WTC11 (cell line): ENCODE measurements around the gene SOD1. TPM values are rescaled to one million over a fixed set of nuclear protein-coding genes. Genes with fewer than 3 reads are reported as not detected.

Experiments used
- ATAC-seq: fragments of 200-7000 bp; cut with Tn5 transposase; 2 replicates; pipeline ENCODE4 v1.10.0; 2021; ENCODE audit warnings: mild to moderate bottlenecking, moderate library complexity
- CTCF ChIA-PET: fragments of 300-600 bp; sonication (Branson Sonifier 250); formaldehyde crosslinking; loops from one replicate; lab custom pipeline; 2021; ENCODE audit warnings: antibody characterized with exemption; lab: Charles Lee
- POLR2A ChIA-PET: fragments of 350-600 bp; sonication (Branson Sonifier 250); formaldehyde crosslinking; loops from one replicate; lab custom pipeline; 2021; ENCODE audit warnings: antibody characterized with exemption; lab: Charles Lee
- DNase-seq: peaks from one replicate; pipeline ENCODE4 v3.0.0; 2021; ENCODE audit warnings: low spot score
- H3K27ac Mint-ChIP-seq: 2 replicates; pipeline ENCODE4 v1.8.0; 2021; ENCODE audit warnings: mixed read lengths
- H3K27me3 Mint-ChIP-seq: 2 replicates; pipeline ENCODE4 v1.8.0; 2021; ENCODE audit warnings: low read depth, mild to moderate bottlenecking, moderate library complexity, mixed read lengths
- H3K36me3 Mint-ChIP-seq: 2 replicates; pipeline ENCODE4 v1.8.0; 2021; ENCODE audit warnings: mixed read lengths
- H3K4me1 Mint-ChIP-seq: 2 replicates; pipeline ENCODE4 v1.8.0; 2022; ENCODE audit warnings: mixed read lengths
- H3K4me3 Mint-ChIP-seq: 2 replicates; pipeline ENCODE4 v1.8.0; 2021; ENCODE audit warnings: mild to moderate bottlenecking, moderate library complexity, mixed read lengths
- H3K9me3 Mint-ChIP-seq: 2 replicates; pipeline ENCODE4 v1.8.0; 2021; ENCODE audit warnings: mixed read lengths
- ARID4B ChIP-seq: sonication (generic); formaldehyde crosslinking; IDR thresholded peaks from 2 replicates; pipeline ENCODE4 v1.8.0; 2023; ENCODE audit warnings: missing genetic modification reagents, mild to moderate bottlenecking, borderline replicate concordance
- CBFB ChIP-seq: sonication (generic); formaldehyde crosslinking; IDR thresholded peaks from 2 replicates; pipeline ENCODE4 v1.8.1; 2022; ENCODE audit warnings: mild to moderate bottlenecking, low read depth, missing genetic modification reagents
- CREM ChIP-seq: sonication (generic); formaldehyde crosslinking; IDR thresholded peaks from 2 replicates; pipeline ENCODE4 v1.8.1; 2022; ENCODE audit warnings: mild to moderate bottlenecking, missing genetic modification reagents, moderate library complexity
- EMX1 ChIP-seq: fragments of 250-450 bp; sonication (Bioruptor Pico); IDR thresholded peaks from 2 replicates; pipeline ENCODE4 v1.8.0; 2021; ENCODE audit warnings: mild to moderate bottlenecking
- ESRRA ChIP-seq: sonication (generic); formaldehyde crosslinking; IDR thresholded peaks from 2 replicates; pipeline ENCODE4 v1.8.1; 2022; ENCODE audit warnings: mild to moderate bottlenecking, missing genetic modification reagents, borderline replicate concordance
- FOXP1 ChIP-seq: sonication (generic); formaldehyde crosslinking; IDR thresholded peaks from 2 replicates; pipeline ENCODE4 v1.8.0; 2022; ENCODE audit warnings: missing genetic modification reagents, mild to moderate bottlenecking, moderate library complexity, borderline replicate concordance
- FOXP4 ChIP-seq: sonication (generic); formaldehyde crosslinking; IDR thresholded peaks from 2 replicates; pipeline ENCODE4 v1.8.0; 2022; ENCODE audit warnings: mild to moderate bottlenecking, missing genetic modification reagents
- HMGXB4 ChIP-seq: sonication (generic); formaldehyde crosslinking; IDR thresholded peaks from 2 replicates; pipeline ENCODE4 v1.8.1; 2023; ENCODE audit warnings: mild to moderate bottlenecking, moderate library complexity, missing genetic modification reagents
- MLX ChIP-seq: sonication (generic); formaldehyde crosslinking; IDR thresholded peaks from 2 replicates; pipeline ENCODE4 v1.8.1; 2023; ENCODE audit warnings: mild to moderate bottlenecking, missing genetic modification reagents, moderate library complexity
- NR1H2 ChIP-seq: sonication (generic); formaldehyde crosslinking; IDR thresholded peaks from 2 replicates; pipeline ENCODE4 v1.9.0; 2021; ENCODE audit warnings: mild to moderate bottlenecking, moderate library complexity, missing genetic modification reagents
- NR2C2 ChIP-seq: sonication (generic); formaldehyde crosslinking; IDR thresholded peaks from 2 replicates; pipeline ENCODE4 v1.8.0; 2022; ENCODE audit warnings: mild to moderate bottlenecking, missing genetic modification reagents
- PRRX2 ChIP-seq: fragments of 250-450 bp; sonication (Bioruptor Pico); IDR thresholded peaks from 2 replicates; pipeline ENCODE4 v1.8.0; 2021; ENCODE audit warnings: mild to moderate bottlenecking
- RELA ChIP-seq: sonication (generic); formaldehyde crosslinking; IDR thresholded peaks from 2 replicates; pipeline ENCODE4 v1.8.1; 2022; ENCODE audit warnings: missing genetic modification reagents, mild to moderate bottlenecking, borderline replicate concordance
- TP53 ChIP-seq: sonication (generic); formaldehyde crosslinking; IDR thresholded peaks from 2 replicates; pipeline ENCODE4 v1.8.1; 2023; ENCODE audit warnings: mild to moderate bottlenecking, missing genetic modification reagents
- USF2 ChIP-seq: sonication (generic); formaldehyde crosslinking; IDR thresholded peaks from 2 replicates; pipeline ENCODE4 v1.8.1; 2023; ENCODE audit warnings: mild to moderate bottlenecking, missing genetic modification reagents, moderate library complexity
- total RNA-seq: library from RNA; stranded (reverse); gene quantifications from 3 replicates; pipeline ENCODE4 v1.2.3, GENCODE V29; 2021

The SOD1 gene
- total RNA-seq, 1 experiment from 2014 or later: 181 TPM

GRCh38 chr21:31713973-31714740 lies 54.7 kb downstream of the SOD1 start:
- no peak for DNase-seq
- peak overlapping the region; percentile 42; the same call in 1 of the 2 replicates for H3K27ac Mint-ChIP-seq
- H3K4me3 Mint-ChIP-seq: no peak overlapping the region
- no peak for TF ChIP-seq FOXP4 (CRISPR knock-in tag)
- TF ChIP-seq RELA (CRISPR knock-in tag): no peak
- TF ChIP-seq USF2: no peak
- no peak for TF ChIP-seq NR1H2
- TF ChIP-seq NR2C2 (CRISPR knock-in tag): no peak
- TF ChIP-seq FOXP1 (CRISPR knock-in tag): no peak
- TF ChIP-seq TP53 (CRISPR knock-in tag): no peak
- TF ChIP-seq CREM: no peak
- TF ChIP-seq MLX (CRISPR knock-in tag): no peak
- TF ChIP-seq HMGXB4 (CRISPR knock-in tag): no peak
- TF ChIP-seq PRRX2: no peak
- no peak for TF ChIP-seq ARID4B (CRISPR knock-in tag)
- TF ChIP-seq CBFB (CRISPR knock-in tag): no peak
- TF ChIP-seq ESRRA (CRISPR knock-in tag): no peak
- no peak for TF ChIP-seq EMX1
- TF ChIP-seq, all 79 proteins: peak for 0
- Mint-ChIP-seq H3K27me3 (no peaks in the 10 kb centered on the region), H3K36me3 (no peaks in the 10 kb centered on the region), H3K4me1 (peaks cover 81% of the 10 kb centered on the region), H3K9me3 (no peaks in the 10 kb centered on the region)
- CTCF ChIA-PET: no interaction called here
- POLR2A ChIA-PET: no interaction called here
- peak; percentile 44 for ATAC-seq
